NCI-H146 (cell line): Measurements from ENCODE around the gene LIF.
A peak's percentile ranks its signal among the peaks of the same experiment; 100 is the strongest.
"Not testable (repeated sequence)": the region's sequence is repeated elsewhere in the genome, so short reads cannot be mapped to it uniquely, and the experiment has no call there.

Experiments used
- DNase-seq: peaks from one replicate; lab custom pipeline; 2025; lab: John Stamatoyannopoulos, UW

Gene LIF

DNA sequence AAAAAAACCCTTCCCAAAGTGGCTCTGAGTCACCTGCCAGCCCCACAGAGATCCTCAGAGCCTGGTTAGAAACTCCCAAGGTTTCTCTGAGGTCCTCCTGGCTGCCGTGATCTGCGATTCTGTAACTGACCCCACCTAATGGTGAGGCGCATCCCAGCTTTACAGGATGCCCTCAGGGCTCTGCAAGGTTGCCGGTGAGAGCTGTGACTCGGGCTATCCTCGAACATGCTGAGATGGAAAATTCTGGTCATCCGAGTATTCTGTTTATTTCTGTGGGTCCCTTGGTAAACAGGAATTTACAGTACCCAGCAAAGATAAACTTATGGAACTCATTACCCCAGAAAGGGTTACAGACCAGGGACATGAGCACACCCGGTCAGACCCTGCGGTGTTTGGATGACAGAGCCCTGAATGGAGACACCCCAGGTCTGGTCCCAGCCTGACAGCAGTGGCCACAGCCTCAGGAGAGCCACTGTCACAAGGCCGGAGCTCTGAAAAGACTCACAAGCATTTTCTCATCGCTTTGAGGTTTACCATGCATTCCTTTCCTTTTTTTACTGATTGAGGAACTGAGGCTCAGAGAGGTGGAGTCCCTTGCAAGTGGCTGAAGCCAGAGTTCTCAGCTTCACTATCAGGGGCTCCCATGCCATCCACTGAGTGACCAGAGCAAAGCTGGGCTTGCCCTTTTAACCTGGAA is 22.2 kb downstream of the LIF start:
- DNase-seq: no peak

DNA sequence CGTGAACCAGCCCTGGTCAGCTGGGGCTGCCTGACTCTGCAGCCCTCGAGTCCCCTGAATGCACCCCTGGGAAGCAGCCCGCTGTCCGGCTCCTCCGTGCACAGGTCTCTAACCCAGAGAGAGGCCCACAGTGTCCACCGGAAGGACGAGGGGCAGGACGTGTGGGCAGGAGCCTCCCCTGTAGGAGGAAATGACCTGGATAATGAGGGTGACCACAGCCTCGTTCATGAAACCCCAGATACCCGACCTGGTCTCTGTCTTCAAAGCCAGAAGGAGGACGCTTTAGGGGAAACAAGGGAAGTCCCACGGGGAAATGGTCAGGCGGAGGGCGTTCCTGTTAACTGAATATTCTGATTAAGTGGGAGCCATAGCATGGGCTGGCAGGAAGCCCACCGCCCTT is 23.3 kb downstream of the LIF start:
- DNase-seq: no peak

DNA sequence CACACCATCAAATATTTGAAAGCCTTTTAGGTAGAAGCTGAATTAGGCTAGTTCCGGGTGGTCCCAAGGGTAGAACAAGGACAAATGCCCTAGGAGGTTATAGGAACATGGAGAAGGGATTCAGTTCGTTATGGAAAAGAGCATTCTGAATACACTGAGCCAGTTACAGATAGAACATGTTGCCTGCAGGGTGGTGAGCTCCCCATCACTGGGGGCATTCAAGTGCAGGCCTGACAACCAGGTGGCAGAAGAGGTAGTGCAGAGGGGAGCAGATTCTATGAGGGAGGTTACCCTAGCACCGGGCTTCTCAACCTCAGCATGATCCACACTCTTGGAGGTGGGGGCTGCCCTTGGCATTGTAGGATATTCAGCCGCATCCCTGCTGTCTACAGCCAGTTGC is 24.2 kb downstream of the LIF start:
- DNase-seq: no peak

DNA sequence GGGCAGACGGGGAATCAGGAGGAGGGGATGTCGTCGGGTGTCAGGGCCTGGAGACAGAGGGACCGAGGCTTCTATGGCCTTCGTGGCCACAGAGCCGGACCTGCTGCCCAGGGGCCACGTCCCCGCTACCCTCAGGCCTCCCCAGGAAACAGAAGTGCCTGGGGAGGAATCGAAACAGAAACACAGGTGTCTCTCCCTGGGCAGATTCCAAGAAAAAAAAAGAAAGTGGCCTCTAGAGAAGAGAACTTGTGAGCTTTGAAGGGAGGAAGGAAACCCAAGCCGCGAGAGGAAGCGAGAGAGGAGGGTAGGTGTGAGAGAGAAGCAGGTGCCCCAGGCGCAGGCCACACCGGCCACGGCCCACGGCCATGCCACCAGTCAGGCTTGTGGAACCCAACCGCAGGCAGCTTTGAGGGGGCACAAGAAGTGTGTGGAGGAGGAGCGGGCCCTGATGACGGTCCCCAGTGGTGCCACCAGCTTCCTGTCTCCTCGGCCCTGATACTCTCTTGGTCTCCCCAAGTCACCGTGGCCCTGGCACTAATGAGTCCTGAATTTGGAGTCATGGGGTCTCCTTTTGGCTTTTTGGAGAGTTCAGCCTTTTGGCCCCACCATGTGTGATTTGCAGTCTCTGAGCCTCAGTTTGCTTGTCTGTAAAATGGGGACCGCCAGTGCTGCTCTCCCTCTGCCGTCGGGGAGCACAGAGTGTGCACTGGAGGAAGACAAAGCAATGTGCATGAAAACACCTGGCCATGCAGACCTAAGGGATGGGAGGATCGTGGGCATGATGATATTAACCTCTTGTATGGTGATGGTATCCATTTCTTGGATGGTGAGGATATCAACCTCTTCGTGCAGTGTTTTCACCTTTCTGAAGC is 25.2 kb downstream of the LIF start:
- DNase-seq: no peak

DNA sequence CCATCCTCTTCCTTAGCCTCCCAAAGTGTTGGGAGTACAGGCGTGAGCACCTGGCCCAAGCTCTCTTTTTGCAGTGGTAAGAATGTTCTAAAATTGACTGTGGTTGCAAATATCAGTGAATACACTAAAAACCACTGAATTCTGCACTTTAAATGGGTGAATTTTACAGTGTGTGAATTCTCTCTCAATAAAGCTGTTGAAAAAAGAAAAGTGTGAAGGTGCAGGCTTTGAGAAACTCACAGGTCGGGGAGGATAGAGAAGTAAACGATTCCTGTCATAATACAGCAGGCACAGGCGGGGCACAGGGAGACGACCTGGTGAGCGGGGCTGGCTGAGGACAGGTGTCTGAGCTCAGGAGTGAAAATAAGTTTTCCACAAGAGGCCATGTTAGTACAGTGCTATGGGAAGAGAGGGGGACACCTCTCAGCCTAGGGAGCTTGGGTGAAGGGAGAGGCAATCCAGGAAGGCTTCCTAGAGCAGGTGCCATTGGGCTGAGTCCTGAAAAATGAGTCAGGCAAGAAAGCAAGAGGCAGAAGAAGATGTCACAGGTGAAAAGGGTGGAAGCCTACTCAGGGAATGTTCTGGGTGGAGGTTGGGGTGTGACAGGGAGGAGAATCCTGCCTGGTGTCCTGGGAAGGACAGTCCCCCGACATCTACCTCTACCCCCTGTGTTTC is 26.1 kb downstream of the LIF start:
- DNase-seq: no peak

DNA sequence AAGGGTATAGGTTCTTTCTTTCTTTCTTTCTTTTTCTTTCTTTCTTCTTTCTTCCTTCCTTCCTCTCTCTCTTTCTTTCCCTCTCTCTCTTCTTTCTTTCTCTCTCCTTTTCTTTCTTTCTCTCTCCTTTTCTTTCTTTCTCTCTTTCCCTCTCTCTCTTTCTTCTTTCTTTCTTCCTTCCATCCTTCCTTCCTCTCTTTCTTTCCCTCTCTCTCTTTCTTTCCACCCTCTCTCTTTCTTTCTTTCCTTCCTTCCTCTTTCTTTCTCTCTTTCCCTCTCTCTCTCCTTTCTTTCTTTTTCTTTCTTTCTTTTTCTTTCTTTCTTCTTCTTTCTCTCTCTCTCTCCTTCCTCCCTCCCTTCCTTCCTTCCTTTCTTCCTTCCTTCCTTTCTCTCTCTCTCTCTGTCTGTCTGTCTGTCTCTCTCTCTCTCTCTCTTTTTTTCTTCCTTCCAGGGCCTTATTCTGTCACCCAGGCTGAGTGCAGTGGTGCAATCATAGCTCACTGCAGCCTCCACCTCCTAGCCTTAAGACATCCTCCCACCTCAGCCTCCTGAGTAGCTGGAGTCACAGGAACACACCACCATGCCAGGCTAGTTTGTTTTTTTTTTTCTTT is 26.8 kb downstream of the LIF start:
- DNase-seq: no peak

DNA sequence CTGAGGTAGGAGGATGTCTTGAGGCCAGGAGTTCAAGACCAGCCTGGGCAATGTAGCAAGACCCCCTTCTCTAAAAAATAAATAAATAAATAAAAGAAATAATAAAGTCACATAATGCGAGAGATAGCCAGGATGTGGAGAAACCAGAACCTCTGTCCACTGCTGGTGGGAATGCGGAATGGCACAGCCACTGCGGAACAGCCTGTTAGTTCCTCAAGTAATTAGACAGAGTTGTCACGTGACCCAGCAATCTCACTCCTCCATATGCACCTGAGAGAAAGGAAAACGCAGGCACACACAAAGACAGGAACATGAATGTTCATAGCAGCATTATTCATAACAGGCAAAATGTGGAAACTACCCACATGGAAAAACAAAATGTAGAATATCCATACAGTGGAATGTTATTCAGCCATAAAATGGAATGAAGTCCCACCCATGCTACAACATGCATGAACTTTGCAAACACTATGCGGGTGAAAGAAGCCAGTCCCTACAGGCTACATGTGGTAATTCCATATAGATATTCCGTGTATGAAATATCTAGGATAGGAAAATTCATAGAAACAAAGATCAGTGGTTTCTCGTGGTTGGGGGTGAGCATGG is 27.4 kb downstream of the LIF start:
- DNase-seq: no peak

DNA sequence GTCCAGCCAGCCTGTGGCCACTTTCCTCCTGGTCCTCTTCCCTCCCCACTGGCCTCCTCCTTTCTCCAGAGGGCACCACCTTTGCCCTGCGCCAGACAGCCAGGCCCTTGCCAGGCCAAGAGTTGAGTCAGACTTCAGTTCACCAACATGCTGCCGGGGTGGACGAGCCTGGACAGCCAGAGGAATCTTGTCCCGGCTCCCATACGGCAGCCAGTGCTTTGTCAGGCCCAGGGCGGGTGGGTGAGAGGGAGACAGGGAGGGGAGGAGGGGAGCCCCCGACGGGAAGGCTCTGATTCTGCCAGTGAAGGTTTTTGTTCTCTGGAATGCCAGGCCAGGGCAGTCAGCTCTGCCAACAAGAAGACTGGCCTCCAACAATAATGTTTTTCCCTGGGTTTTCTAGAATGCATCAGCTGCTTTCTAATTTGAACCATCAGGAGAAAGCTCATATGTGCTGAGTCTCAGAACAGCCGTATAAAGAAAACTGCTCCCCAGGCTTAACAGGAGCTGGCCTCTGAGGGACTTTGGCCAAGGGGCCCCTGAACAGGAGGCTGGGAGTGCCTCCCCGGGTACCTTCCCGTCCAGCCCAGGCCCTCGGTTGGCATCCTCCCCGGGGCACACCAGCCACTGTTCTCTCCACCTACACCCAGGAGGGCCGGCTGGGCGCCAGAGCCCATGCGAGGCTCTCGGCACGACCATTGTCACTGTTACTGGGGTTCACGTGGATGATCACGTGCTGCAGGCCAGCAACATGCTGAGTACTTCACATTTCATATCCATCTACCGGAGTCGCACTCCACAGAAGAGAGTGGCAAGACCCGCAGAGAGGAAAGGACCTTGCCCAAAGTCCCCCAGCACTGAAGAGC is 28.6 kb downstream of the LIF start:
- DNase-seq: no peak

DNA sequence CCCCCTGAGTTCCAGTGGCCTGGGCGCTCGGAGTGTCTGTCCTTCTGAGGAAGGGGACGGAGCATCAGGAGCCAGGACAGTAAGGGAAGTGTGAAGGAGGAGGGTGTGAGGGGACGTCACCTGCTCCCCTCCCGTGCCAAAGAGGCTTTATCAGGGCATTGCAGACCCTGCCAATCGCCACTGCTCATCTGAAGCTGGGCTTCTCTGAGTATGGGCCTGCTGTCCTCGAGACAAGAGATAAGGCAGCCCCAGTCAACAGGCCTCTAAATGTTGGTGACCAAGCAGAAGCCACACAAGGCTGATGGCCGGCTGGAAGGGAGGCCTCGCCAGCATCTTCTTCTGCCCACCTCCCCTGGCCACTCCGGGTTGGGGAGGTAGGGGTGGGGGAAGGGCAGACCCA is 29.8 kb downstream of the LIF start:
- DNase-seq: no peak

DNA sequence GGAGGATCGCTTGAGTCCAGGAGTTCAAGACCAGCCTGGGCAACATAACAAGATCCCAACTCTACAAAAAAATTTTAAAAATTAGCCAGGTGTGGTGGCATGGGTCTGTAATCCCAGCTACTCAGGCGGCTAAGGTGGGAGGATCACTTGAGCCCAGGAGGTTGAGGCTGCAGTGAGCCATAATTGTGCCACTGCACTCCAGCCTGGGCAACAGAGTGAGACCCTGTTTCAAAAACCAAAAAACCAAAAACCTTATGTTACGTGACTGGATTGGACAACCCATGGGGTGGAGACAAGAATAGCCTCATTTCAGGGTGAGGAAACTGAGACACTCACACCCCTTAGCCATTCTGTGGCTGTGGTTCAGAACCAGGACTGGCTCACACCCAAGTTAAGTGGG is 30.3 kb downstream of the LIF start:
- DNase-seq: not testable (repeated sequence)

DNA sequence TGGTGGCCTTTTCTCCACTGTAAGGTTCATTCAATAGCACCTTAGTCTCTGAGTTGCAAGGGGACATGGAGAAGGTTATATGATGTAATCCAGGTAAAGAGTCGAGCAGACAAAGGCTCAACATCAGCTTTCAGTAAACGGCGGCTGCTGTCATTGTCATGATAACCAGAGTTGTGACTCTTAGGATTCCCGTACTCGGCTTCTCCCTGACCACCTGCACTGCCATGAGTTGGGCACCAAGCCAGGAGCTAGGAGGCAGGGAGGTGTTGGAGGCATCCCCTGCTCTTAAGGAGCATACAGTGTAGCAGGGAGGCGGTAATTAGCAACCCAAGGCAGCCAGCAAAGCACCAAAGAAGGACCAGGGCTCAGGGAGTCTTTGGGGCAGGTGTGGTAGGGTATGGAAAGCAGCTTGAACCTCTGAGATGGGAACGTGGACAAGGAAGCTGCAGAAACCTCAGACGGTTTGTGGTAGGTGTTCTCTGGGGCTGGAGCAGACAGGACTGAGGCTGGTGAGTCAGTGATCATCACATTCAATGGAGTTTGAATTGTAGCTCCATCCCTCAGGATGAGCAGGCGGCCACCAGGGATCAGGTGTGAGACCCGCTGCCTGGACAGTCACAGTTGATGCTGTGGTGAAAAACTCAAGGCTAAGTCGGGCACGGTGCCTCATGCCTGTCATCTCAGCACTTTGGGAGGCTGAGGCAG is 31.7 kb downstream of the LIF start:
- peak; percentile 8 for DNase-seq

DNA sequence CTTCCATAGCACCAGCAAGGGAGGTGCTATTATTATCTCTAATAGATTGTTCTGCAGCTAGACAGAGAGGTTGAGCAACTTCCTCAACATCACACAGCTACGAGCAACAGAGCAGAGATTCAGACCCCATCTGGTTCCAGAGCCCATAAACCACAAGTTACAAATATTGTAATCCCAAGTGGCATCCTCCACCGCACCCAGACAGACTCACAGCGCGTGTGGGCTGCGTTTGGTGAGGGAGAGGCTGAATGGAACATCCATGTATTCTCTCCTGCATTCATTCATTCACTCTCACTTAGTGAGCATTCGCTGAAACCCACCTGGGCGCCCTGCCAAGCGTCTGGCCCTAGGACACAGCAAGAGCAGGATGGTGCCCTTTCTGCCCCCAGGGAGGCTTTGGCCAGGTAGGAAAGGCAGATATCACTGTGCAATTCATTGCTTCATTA is 33.5 kb downstream of the LIF start:
- no peak for DNase-seq

DNA sequence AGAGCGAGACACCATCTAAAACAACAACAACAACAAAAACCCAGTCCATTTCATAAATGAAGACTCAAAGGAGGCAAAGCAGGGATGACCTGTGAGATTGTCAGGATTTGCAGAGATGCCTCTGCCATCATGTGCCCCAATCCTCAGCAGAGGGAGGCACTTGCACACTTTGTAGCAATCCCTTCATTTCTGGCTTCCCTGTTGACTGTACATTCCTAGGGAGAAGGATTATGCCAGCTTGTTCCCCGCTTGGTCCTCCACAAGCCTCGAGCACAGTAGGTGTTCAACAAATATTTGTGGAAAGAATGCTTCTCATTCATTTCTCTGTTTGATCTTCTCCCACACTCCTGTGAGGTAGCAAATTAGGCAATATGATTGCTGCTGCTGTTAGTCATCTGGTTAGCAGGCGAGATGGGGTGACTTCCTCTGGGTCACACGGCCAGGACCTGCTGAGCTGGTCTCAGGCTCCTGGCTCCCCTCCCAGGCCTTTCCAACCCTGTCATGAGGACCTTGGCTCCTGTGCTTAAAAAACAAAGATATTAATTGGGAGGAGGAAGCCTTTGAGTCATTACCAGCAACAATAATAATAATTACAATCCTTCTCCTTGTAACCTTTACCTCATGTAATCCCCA is 34.1 kb downstream of the LIF start:
- DNase-seq: peak; percentile 45

DNA sequence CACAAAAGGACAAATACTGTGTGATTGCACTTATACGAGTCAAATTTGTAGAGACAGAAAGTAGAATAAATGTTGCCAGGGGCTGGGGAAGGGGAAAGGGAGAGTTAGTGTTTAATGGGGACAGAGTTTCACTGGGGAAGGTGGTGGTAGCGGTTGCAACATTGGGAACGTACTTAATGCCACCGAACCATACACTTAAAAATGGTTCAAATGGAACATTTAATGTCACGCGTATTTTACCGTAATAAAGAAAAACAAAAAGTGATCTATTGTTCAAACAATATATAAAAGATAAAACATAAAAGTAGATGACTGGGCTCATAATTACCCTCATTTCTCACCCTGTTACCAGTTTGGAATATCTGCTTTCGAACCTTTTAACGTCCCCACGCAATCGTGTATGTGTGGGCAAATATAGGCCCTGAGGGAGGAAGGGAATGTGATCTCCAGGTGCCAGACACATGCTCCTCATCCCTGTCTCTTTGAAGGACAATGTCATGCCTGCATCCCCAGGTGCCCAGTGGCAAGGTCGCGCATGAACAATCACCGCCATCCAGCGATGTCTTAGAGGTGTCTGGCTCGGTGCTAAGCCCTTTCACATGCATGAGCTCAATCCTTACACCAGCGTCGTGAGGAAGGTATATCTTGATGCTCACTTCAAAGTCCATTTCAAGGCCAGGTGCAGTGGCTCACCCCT is 35.3 kb downstream of the LIF start:
- DNase-seq: no peak

DNA sequence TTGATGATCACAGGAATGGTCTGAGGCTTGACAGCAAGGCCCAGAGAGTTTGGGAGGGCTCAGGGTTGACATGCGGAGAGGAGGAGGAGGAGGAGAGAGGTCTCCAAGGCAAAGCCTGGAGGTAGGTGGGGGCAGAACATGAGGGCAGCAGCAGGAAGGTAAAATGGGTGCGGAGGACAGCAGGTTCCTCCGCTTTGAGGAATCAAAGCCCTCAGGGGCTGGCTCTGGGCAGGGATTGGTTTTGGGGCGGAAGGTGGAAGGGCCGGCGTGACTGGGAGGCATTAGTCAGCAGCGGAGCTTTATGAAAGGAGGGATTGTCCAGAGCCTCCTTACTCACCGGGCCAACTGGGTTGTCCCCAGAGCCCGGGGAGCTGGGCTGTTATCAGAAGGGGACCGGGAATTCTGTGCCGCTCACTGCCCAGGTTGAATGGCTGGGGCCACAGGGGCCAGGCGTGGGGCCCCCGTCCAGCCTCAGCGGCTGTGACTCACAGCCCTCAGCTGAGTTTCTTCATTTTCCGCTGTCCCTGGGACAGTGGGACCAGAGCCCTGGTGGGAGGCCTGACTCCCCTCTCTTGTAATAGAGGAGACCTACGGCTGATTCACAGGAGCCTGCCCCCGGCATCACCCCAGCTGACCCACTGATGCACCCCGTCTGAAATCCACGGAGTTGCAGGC is 36.2 kb downstream of the LIF start:
- no peak for DNase-seq

DNA sequence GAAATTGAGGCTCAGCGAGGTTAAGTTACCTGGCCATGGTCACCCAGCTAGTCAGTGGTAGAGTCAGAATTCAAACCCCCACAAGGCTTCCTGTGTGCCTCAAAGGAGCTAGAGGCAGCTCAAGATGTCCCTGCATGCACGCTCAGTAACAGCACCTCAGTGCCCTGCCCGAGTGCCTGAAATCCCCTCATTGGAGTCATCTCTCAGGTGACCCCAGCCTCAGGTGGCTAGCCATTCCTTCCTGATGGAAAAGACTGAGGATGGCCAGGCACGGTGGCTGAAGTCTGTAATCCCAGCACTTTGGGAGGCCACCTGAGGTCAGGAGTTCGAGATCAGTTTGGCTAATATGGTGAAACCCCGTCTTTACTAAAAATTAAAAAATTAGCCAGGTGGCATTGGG is 36.9 kb downstream of the LIF start:
- DNase-seq: no peak

DNA sequence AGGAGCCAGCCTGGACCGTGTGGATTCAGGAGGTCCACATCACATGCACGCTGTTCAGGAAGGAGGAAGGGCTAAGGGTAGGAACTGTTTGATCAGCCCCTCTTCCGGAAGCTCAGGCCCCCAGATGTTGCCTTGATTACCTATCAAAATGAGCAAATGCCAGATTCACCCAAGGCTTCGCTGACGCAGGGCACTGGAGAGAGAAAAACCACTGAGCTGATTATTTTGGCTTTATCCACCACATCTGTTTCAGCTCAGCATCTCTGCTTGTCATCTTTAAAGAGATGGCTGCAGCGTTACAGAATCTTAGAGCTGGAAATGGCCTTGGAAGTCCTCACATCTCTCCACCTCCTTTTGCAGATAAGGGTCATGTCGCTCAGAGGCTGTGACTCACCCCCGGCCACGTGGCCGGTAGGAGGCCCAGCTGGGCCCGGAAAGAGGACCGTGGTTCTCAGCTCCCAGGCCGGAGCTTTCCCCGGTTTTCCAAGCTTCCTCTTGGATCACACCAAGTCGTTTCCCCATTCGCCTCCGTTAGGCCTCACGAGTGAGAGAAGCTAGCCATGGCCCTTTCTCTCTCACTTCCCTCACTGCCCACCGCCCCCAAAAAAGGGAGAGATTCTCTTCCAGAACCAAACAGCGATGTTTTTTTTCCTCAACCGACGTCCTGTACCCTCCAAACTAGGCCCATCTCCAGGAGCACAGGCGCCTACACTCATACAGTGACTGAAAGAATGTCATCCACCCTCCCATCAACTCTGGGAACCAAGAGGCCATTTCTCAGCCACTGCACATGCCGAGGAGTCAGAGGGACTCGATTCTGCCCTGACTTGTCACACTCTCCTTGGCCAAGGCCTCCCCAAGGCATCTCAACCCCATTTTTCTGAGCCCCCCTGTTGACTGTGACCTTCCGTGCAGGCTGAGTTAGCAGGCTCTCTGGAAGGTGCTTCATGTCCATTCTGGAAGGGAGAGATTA is 37.6 kb downstream of the LIF start:
- no peak for DNase-seq

DNA sequence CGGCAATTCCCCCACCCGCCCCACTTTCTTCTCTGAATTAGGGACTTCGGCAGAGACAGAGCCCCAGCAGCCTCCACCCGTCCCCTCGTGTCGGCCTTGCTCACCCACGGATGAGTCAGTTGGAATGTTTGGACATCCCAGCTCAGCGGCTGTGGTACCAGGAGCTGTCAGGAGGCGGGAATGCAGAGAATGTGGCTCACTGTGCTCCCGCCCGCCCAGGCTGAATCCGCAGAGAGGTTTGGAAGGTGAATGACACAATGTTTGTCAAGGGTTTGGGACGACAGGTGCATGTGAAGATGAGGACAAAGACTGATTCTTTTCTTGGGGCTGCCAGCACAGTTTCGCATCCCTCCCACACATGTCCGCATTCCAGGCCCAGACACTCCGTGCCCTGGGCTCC is 39.6 kb downstream of the LIF start:
- DNase-seq: no peak
